Lung (tissue), 12 donors: ENCODE measurements around the gene HTR1B. TPM values are rescaled to one million over a fixed set of nuclear protein-coding genes. Genes with fewer than 3 reads are reported as not detected.

Experiments used
- ATAC-seq: fragments of 200-7000 bp; cut with Tn5 transposase; one replicate; pipeline ENCODE4 v1.9.1; 2020; ENCODE audit warnings: moderate number of reproducible peaks; ENCODE audit not compliant: insufficient read depth, low FRiP score
- DNase-seq, 3 donors: peaks; one replicate each; pipeline ENCODE4 v3.0.0-alpha.2; 2013 to 2017
- H3K27ac ChIP-seq, 2 donors: one replicate each; pipeline ENCODE4 v1.5.1; 2013; ENCODE audit warnings: mild to moderate bottlenecking in 2 of 2, moderate library complexity in 2 of 2, control low read depth in 1 of 2, inconsistent platforms in 1 of 2, low read depth in 1 of 2, low read length in 1 of 2
- H3K27me3 ChIP-seq, 3 donors: one replicate each; pipeline ENCODE4 v1.5.1; 2013; ENCODE audit warnings: low read length in 2 of 3; ENCODE audit not compliant: control insufficient read depth in 3 of 3, insufficient read depth in 3 of 3
- H3K36me3 ChIP-seq, 4 donors: one replicate each; pipeline ENCODE4 v1.5.1; 2013; ENCODE audit warnings: low read length in 4 of 4, mild to moderate bottlenecking in 1 of 4, moderate library complexity in 1 of 4; ENCODE audit not compliant: control insufficient read depth in 4 of 4, insufficient read depth in 4 of 4
- H3K4me1 ChIP-seq, 5 donors: one replicate each; pipeline ENCODE4 v1.5.1; 2013; ENCODE audit warnings: low read length in 5 of 5, mild to moderate bottlenecking in 2 of 5, moderate library complexity in 1 of 5; ENCODE audit not compliant: control insufficient read depth in 5 of 5, insufficient read depth in 5 of 5
- H3K4me3 ChIP-seq: one replicate; pipeline ENCODE4 v1.5.1; 2013; ENCODE audit warnings: mild to moderate bottlenecking, control low read depth, moderate library complexity
- H3K9ac ChIP-seq, 2 donors: one replicate each; pipeline ENCODE4 v1.5.1; 2013; ENCODE audit warnings: low read length in 2 of 2, control low read depth in 1 of 2; ENCODE audit not compliant: insufficient read depth in 1 of 2
- H3K9me3 ChIP-seq, 4 donors: one replicate each; pipeline ENCODE4 v1.5.1; 2013; ENCODE audit warnings: low read length in 3 of 4, mild to moderate bottlenecking in 1 of 4, moderate library complexity in 1 of 4; ENCODE audit not compliant: control insufficient read depth in 4 of 4, insufficient read depth in 3 of 4
- CTCF ChIP-seq: IDR thresholded peaks from 2 replicates; pipeline ENCODE4 v1.5.1; 2012; ENCODE audit warnings: mild to moderate bottlenecking; ENCODE audit errors: control extremely low read depth, extremely low read depth
- WGBS, 2 donors: extraction: QIAGEN DNeasy Blood & Tissue Kit; methylation state at CpG; one replicate each; pipeline ENCODE4 v1.1.7; 2013; 5-methylcytosine and 5-hydroxymethylcytosine counted together
- polyA plus RNA-seq, 2 donors: library from polyadenylated mRNA; stranded (reverse); fragments of 200-250 nt; gene quantifications; one replicate each; pipeline ENCODE4 v1.2.1, GENCODE V29; 2013
- total RNA-seq, 2 donors: library from RNA; depleted of rRNA in 1 of 2; stranded (reverse); fragments of >200 nt in 1 of 2; gene quantifications; one replicate each; pipeline ENCODE4 v1.2.1, GENCODE V29; 2014 to 2021
- donor health status: control.
- donor health status: control.
- donor health status: Bipolar disorder and iron deficiency.
- donor health status: healthy.
- donor health status: DM: yes; HTN: yes; CAD: no.

The HTR1B gene
- total and polyA plus RNA-seq, 4 donors: 0.03 to 0.64 (median 0.06) TPM; not detected in 1

- peaks cover 8 to 74% (median 72%) of the 10 kb centered on the region in 3 donors for H3K27me3 ChIP-seq
- TF ChIP-seq CTCF: no peak
- H3K4me3 ChIP-seq: peak overlapping the region; percentile 30
- H3K9me3 ChIP-seq: peaks cover 0 to 18% (median 0%) of the 10 kb centered on the region in 4 donors
- no peak for ATAC-seq
- H3K9ac ChIP-seq: no peak overlapping the region
- no peaks in the 10 kb centered on the region for H3K36me3 ChIP-seq
- peak overlapping the region in 1 of 2 donors; percentile 32 for H3K27ac ChIP-seq
- no peak for DNase-seq
- H3K4me1 ChIP-seq: peaks cover 0 to 19% (median 8%) of the 10 kb centered on the region in 5 donors
- 1 to 2% methylated on average over 28 to 53 of the region's 53 CpGs for WGBS, 2 donors
Observed at GRCh38 chr6:77463861-77464494, 687 bp upstream of the HTR1B start.

- Histone ChIP-seq H3K4me3 (peak overlapping the region; percentile 30), H3K27ac (no peak overlapping the region), H3K9ac (no peak overlapping the region), H3K9me3 (peaks cover 0 to 18% (median 0%) of the 10 kb centered on the region in 4 donors), H3K27me3 (peaks cover 8 to 74% (median 72%) of the 10 kb centered on the region in 3 donors), H3K36me3 (no peaks in the 10 kb centered on the region), H3K4me1 (peaks cover 0 to 19% (median 8%) of the 10 kb centered on the region in 5 donors)
- TF ChIP-seq CTCF: no peak
- ATAC-seq (no peak), DNase-seq (no peak)
- 3 to 6% methylated on average over 55 of the region's 55 CpGs for WGBS, 2 donors
Observed at GRCh38 chr6:77462359-77463307, 658 bp downstream of the HTR1B start.

DNA sequence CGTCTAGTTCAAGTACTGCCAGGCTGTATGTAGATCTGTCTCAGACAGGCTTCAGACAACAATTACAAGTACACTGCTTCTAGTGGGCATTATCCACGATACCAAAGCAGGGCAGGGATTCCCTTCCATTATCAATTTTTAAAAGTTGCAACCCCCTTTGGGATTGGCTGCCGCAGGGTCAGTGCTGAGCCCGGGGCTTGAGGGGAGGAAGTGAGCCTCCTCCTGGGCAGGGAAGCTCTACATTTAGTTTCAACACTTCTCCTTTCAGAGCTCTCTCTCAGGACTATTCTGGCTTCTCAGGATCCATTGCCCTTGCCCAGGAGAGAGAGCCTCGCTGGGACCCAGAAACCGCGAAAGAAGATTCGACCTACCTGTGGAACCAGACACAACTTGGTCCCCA is 1.5 kb downstream of the HTR1B start:
- Histone ChIP-seq H3K9me3 (peaks cover 0 to 18% (median 0%) of the 10 kb centered on the region in 4 donors), H3K9ac (no peak overlapping the region), H3K4me1 (peaks cover 0 to 17% (median 8%) of the 10 kb centered on the region in 5 donors), H3K27ac (no peak overlapping the region), H3K36me3 (no peaks in the 10 kb centered on the region), H3K4me3 (no peak overlapping the region), H3K27me3 (peaks cover 8 to 69% (median 67%) of the 10 kb centered on the region in 3 donors)
- no peak for TF ChIP-seq CTCF
- WGBS, 2 donors: 47 to 60% methylated on average over 8 of the region's 8 CpGs
- DNase-seq (no peak), ATAC-seq (no peak)
